ENCODE data around the gene PHAX. TPM values are rescaled to one million over a fixed set of nuclear protein-coding genes. Genes with fewer than 3 reads are reported as not detected.

Gene PHAX
- total and polyA plus RNA-seq, 2 experiments from 2014 or later = 86.5 to 124 TPM

DNA sequence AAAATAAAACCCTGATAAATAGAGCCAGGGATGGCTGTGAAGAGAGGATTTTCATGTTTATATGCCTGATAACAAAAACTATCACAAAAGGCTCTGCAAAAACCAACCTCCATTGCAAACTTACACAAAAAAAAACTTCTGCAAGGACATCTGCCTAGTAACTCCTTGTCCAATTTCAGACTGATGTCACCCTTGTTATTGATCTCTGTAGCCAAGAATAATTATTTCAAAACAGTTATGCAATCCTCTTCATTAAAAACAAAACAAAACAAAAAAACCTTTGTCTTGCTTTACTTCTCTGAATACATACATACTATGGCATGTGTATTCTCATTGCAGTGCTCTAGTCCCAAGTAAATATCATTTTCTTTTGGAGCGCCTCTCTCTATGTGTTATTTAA, 49.7 kb downstream of the PHAX start:
- no peaks in the 10 kb centered on the region for H3K79me2 ChIP-seq (ENCODE audit: insufficient read depth)
- no peaks in the 10 kb centered on the region for H3K36me3 ChIP-seq (ENCODE audit: low read depth)
- no peak overlapping the region for H3K9ac ChIP-seq
- no peak overlapping the region for H3K4me2 ChIP-seq (ENCODE audit: unreplicated experiment)
- no peaks in the 10 kb centered on the region for H4K20me1 ChIP-seq (ENCODE audit: insufficient read depth)
- no peaks in the 10 kb centered on the region for H3F3A ChIP-seq (ENCODE audit: insufficient read depth)
- H3K27me3 ChIP-seq (replicated peaks; ENCODE audit: insufficient read depth) = no peaks in the 10 kb centered on the region
- no peak for DNase-seq
- TF ChIP-seq EZH2 (IDR thresholded peaks at IDR 0.05; ENCODE audit: insufficient read depth, poor library complexity, severe bottlenecking) = no peak
- TF ChIP-seq EZH2phosphoT487 (IDR thresholded peaks at IDR 0.05; ENCODE audit: insufficient read depth, low read depth) = no peak
- in situ Hi-C loops (cut with MboI) = loop anchor here (25.0 kb wide), 1 partner anchor 662 kb away; no protein-coding TSS in a partner anchor
- H3K4me1 ChIP-seq (ENCODE audit: insufficient read depth) = no peaks in the 10 kb centered on the region
- peaks cover 2% of the 10 kb centered on the region for H3K9me3 ChIP-seq (ENCODE audit: low read depth)
- H3K9me2 ChIP-seq (ENCODE audit: insufficient read depth) = no peaks in the 10 kb centered on the region
- H3K4me3 ChIP-seq = no peak overlapping the region
- no peak overlapping the region for H3K27ac ChIP-seq
- H2AFZ ChIP-seq = no peak overlapping the region
- 64 to 65% methylated on average over 1 of the region's 1 CpG for WGBS, 2 experiments (ENCODE audit: low coverage in 1 of 2, low lambda C conversion rate in 2 of 2, missing lambda C conversion rate in 2 of 2)

DNA sequence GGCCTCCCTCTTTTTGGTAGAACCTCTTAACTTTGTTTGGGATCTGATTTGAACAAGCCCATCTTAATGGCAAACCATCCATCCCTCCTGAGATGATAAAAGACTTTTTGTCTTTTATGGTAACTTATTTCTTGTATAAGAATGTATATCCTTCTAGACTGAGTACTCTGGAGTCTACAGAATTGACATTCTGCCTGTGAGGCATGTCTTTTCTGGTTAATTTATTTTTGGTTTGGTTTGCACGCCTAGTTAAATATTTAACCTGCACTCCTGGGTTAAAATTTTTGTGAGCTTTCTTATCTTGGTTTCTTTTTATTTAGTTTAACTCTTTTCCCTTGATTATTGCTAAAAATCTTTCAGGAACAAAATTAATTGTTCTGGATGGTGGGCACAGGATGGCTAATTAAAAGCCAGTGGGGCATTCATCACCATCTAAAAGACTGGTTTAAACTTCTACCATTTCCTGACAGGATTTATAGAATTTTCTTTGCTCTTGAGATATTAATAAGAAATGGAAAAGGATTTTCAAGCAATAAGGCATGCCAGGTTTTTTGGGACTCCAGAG, 50.3 kb downstream of the PHAX start:
- no peak for TF ChIP-seq EZH2phosphoT487 (IDR thresholded peaks at IDR 0.05; ENCODE audit: insufficient read depth, low read depth)
- no peak for TF ChIP-seq EZH2 (IDR thresholded peaks at IDR 0.05; ENCODE audit: insufficient read depth, poor library complexity, severe bottlenecking)
- Histone ChIP-seq H3K27me3 (replicated peaks; ENCODE audit: insufficient read depth) (no peaks in the 10 kb centered on the region), H3K4me1 (ENCODE audit: insufficient read depth) (no peaks in the 10 kb centered on the region), H3K27ac (no peak overlapping the region), H3K79me2 (ENCODE audit: insufficient read depth) (no peaks in the 10 kb centered on the region), H2AFZ (no peak overlapping the region), H3K9me3 (ENCODE audit: low read depth) (no peaks in the 10 kb centered on the region), H3K36me3 (ENCODE audit: low read depth) (no peaks in the 10 kb centered on the region), H3K9me2 (ENCODE audit: insufficient read depth) (no peaks in the 10 kb centered on the region), H3K4me3 (no peak overlapping the region), H4K20me1 (ENCODE audit: insufficient read depth) (no peaks in the 10 kb centered on the region), H3F3A (ENCODE audit: insufficient read depth) (no peaks in the 10 kb centered on the region), H3K9ac (no peak overlapping the region), H3K4me2 (ENCODE audit: unreplicated experiment) (no peak overlapping the region)
- 68 to 69% methylated on average over 1 of the region's 1 CpG for WGBS, 2 experiments (ENCODE audit: low coverage in 1 of 2, low lambda C conversion rate in 2 of 2, missing lambda C conversion rate in 2 of 2)
- in situ Hi-C loops (cut with MboI) = loop anchor here (25.0 kb wide), 1 partner anchor 661 kb away; no protein-coding TSS in a partner anchor
- DNase-seq = no peak

DNA sequence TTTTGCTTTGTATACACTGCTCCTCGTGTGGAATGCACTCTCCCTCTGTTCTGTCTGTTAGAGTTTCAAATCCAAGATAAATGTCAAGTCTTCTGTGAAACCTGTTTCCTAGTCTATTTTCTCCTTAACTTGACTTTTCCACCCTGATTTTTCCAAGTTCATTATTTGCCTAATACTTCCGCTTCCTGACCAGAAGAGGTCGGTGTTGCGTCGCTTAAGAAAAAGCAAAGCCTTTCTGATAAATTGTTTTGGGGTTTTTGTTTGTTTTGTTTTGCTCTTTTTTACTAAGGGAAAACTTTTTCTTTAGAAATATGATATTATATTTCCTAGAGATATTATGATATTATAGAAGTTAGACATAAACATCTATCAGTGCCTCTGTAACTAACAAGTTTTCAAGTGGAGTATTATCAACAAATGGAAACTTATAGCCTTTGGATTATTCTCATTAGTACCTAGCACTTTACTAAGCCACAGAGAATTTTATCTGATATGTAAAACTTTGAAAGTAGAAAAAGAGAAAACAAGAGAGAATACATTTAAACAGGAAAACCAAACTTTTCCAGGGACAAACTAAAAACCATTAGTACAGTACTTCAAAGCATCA, 55.8 kb downstream of the PHAX start:
- no peak overlapping the region for H3K27ac ChIP-seq
- no peaks in the 10 kb centered on the region for H4K20me1 ChIP-seq (ENCODE audit: insufficient read depth)
- TF ChIP-seq EZH2phosphoT487 (IDR thresholded peaks at IDR 0.05; ENCODE audit: insufficient read depth, low read depth) (no peak), EZH2 (IDR thresholded peaks at IDR 0.05; ENCODE audit: insufficient read depth, poor library complexity, severe bottlenecking) (no peak)
- no peaks in the 10 kb centered on the region for H3K79me2 ChIP-seq (ENCODE audit: insufficient read depth)
- peak; percentile 71 for DNase-seq
- no peak overlapping the region for H3K4me3 ChIP-seq
- H3K9me3 ChIP-seq (ENCODE audit: low read depth) = no peaks in the 10 kb centered on the region
- H2AFZ ChIP-seq = no peak overlapping the region
- no peak overlapping the region for H3K4me2 ChIP-seq (ENCODE audit: unreplicated experiment)
- in situ Hi-C loops (cut with MboI) = loop anchor here (25.0 kb wide), 1 partner anchor 656 kb away; no protein-coding TSS in a partner anchor
- no peaks in the 10 kb centered on the region for H3K27me3 ChIP-seq (replicated peaks; ENCODE audit: insufficient read depth)
- H3K36me3 ChIP-seq (ENCODE audit: low read depth) = no peaks in the 10 kb centered on the region
- no peaks in the 10 kb centered on the region for H3F3A ChIP-seq (ENCODE audit: insufficient read depth)
- H3K9ac ChIP-seq = no peak overlapping the region
- H3K4me1 ChIP-seq (ENCODE audit: insufficient read depth) = no peaks in the 10 kb centered on the region
- no peaks in the 10 kb centered on the region for H3K9me2 ChIP-seq (ENCODE audit: insufficient read depth)
- 1 to 5% methylated on average over 5 of the region's 5 CpGs for WGBS, 2 experiments (ENCODE audit: low coverage in 1 of 2, low lambda C conversion rate in 2 of 2, missing lambda C conversion rate in 2 of 2)

DNA sequence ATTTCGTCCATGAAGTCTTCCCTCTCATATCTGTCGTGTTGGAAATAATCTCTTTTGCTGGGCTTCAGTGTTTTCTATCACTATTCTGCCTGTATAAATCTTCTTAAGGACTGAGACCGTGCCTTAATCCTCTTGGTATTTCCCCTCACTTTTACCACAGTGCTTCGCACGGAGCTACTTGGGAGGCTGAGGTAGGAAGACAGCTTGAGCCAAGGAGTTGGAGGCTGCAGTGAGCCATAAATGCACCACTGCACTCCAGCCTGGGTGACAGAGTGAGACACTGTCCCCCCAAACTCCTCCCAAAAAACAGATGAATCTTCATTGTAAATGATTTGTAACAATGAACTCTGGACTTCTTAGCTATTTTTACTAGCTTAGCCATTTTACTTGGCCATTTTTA, 57.8 kb downstream of the PHAX start:
- no peak overlapping the region for H2AFZ ChIP-seq
- 89% methylated on average over 5 of the region's 5 CpGs for WGBS, 2 experiments (ENCODE audit: low coverage in 1 of 2, low lambda C conversion rate in 2 of 2, missing lambda C conversion rate in 2 of 2)

More for the DNA sequence above, 57.8 kb downstream of the PHAX start:
- H3K4me3 ChIP-seq = no peak overlapping the region
- H4K20me1 ChIP-seq (ENCODE audit: insufficient read depth) = no peaks in the 10 kb centered on the region
- H3K36me3 ChIP-seq (ENCODE audit: low read depth) = no peaks in the 10 kb centered on the region
- TF ChIP-seq EZH2phosphoT487 (IDR thresholded peaks at IDR 0.05; ENCODE audit: insufficient read depth, low read depth) = no peak
- H3K9me2 ChIP-seq (ENCODE audit: insufficient read depth) = no peaks in the 10 kb centered on the region
- H3K4me2 ChIP-seq (ENCODE audit: unreplicated experiment) = no peak overlapping the region
- DNase-seq = no peak
- H3K9ac ChIP-seq = no peak overlapping the region
- no peak overlapping the region for H3K27ac ChIP-seq
- no peaks in the 10 kb centered on the region for H3K27me3 ChIP-seq (replicated peaks; ENCODE audit: insufficient read depth)
- no peaks in the 10 kb centered on the region for H3K9me3 ChIP-seq (ENCODE audit: low read depth)
- no peaks in the 10 kb centered on the region for H3K79me2 ChIP-seq (ENCODE audit: insufficient read depth)
- no peaks in the 10 kb centered on the region for H3F3A ChIP-seq (ENCODE audit: insufficient read depth)
- in situ Hi-C loops (cut with MboI) = loop anchor here (25.0 kb wide), 1 partner anchor 654 kb away; no protein-coding TSS in a partner anchor
- H3K4me1 ChIP-seq (ENCODE audit: insufficient read depth) = no peaks in the 10 kb centered on the region

All from GM23248 (cell line).